Prostate gland (tissue), 2 donors: ENCODE results near the gene HOXB5.

ENCODE experiments used
- CTCF ChIP-seq, 4 experiments: fragments of 200-600 bp in 2 of 4; fragments of 450-650 bp in 2 of 4; sonication (generic) in 2 of 4; IDR thresholded peaks; 1 replicate in 3 of 4; 2 replicates in 1 of 4; pipeline ENCODE4 v1.5.1; 2016 to 2019; ENCODE audit warnings: antibody characterized with exemption in 4 of 4, mild to moderate bottlenecking in 2 of 4, moderate library complexity in 2 of 4
- POLR2AphosphoS5 ChIP-seq: sonication (generic); formaldehyde crosslinking; IDR thresholded peaks from one replicate; pipeline ENCODE4 v1.6.1; 2017; ENCODE audit warnings: antibody characterized with exemption

GRCh38 chr17:48588528-48588927, 5.1 kb downstream of the HOXB5 start:
- TF ChIP-seq CTCF (IDR thresholded peaks at IDR 0.05) (no peak), POLR2AphosphoS5 (no peak)
